ELR (cell line): Measurements from ENCODE around the gene DLX5.

Source experiments
- DNase-seq: peaks from one replicate; pipeline ENCODE4 v3.0.0-alpha.2; 2015; ENCODE audit warnings: low read depth

Gene DLX5

GRCh38 chr7:96989859-96990317, 34.7 kb downstream of the DLX5 start:
- DNase-seq, result no peak

- DNase-seq, result no peak
These were observed 35.3 kb downstream of the DLX5 start for GRCh38 chr7:96989241-96989858.

- DNase-seq, result no peak
These were observed 36.9 kb downstream of the DLX5 start for GRCh38 chr7:96987719-96988118.

- DNase-seq, result no peak
These were observed 37.7 kb downstream of the DLX5 start for GRCh38 chr7:96986901-96987300.

GRCh38 chr7:96985992-96986391, 38.6 kb downstream of the DLX5 start:
- no peak for DNase-seq

- DNase-seq, result no peak
These were observed 42.0 kb downstream of the DLX5 start for GRCh38 chr7:96982586-96982985.

- DNase-seq, result no peak
These were observed 44.9 kb downstream of the DLX5 start for GRCh38 chr7:96979551-96980276.

- no peak for DNase-seq
These were observed 47.2 kb downstream of the DLX5 start for GRCh38 chr7:96977445-96977844.

- DNase-seq, result no peak
These were observed 48.5 kb downstream of the DLX5 start for GRCh38 chr7:96976106-96976505.

GRCh38 chr7:96973986-96974385, 50.6 kb downstream of the DLX5 start:
- no peak for DNase-seq

GRCh38 chr7:96970739-96971138, 53.9 kb downstream of the DLX5 start:
- DNase-seq, result no peak
